Brain microvascular endothelial cell (primary cell): ENCODE results near the gene RFX4.

Source experiments
- DNase-seq: peaks from one replicate; pipeline ENCODE4 v3.0.0-alpha.2; 2020
- H3K27ac ChIP-seq: fragments of 250-450 bp; sonication (Bioruptor Pico); 2 replicates; pipeline ENCODE4 v1.5.1; 2020; ENCODE audit warnings: mild to moderate bottlenecking, moderate library complexity
- H3K27me3 ChIP-seq: fragments of 250-450 bp; sonication (Bioruptor Pico); replicated peaks from 2 replicates; pipeline ENCODE4 v1.5.1; 2020; ENCODE audit warnings: mild to moderate bottlenecking
- H3K36me3 ChIP-seq: fragments of 250-450 bp; sonication (Bioruptor Pico); replicated peaks from 2 replicates; pipeline ENCODE4 v1.5.1; 2020; ENCODE audit warnings: mild to moderate bottlenecking
- H3K4me3 ChIP-seq: 2 replicates; pipeline ENCODE4 v1.5.1; 2011; ENCODE audit warnings: low read depth, mild to moderate bottlenecking, control low read depth, low read length, moderate library complexity
- CTCF ChIP-seq: IDR thresholded peaks from 2 replicates; pipeline ENCODE4 v1.5.1; 2011; ENCODE audit warnings: low read depth, mild to moderate bottlenecking, moderate library complexity, low read length, control low read depth, inconsistent platforms; ENCODE audit errors: missing control alignments
- in situ Hi-C: cut with HindIII; loops from 2 replicates; pipeline ENCODE4 v1.10.0; 2017; ENCODE audit warnings: low sequenced_read_pairs, low pct_ligation_motif_present

The RFX4 gene

GRCh38 chr12:106729611-106730010 is 146.8 kb downstream of the RFX4 start:
- H3K36me3 ChIP-seq = no peaks in the 10 kb centered on the region
- H3K4me3 ChIP-seq = no peak overlapping the region
- no peaks in the 10 kb centered on the region for H3K27me3 ChIP-seq
- H3K27ac ChIP-seq = no peak overlapping the region
- in situ Hi-C loops = no loop called here
- TF ChIP-seq CTCF = no peak
- no peak for DNase-seq

- no peak for TF ChIP-seq CTCF
- in situ Hi-C loops = no loop called here
- no peaks in the 10 kb centered on the region for H3K36me3 ChIP-seq
- H3K27ac ChIP-seq = no peak overlapping the region
- no peaks in the 10 kb centered on the region for H3K27me3 ChIP-seq
- no peak for DNase-seq
- no peak overlapping the region for H3K4me3 ChIP-seq
Observed at GRCh38 chr12:106732890-106733289, 150.1 kb downstream of the RFX4 start.

- H3K36me3 ChIP-seq = no peaks in the 10 kb centered on the region
- H3K27ac ChIP-seq = no peak overlapping the region
- no peak for TF ChIP-seq CTCF
- no peak overlapping the region for H3K4me3 ChIP-seq
- no peaks in the 10 kb centered on the region for H3K27me3 ChIP-seq
- in situ Hi-C loops = no loop called here
- DNase-seq = no peak
Observed at GRCh38 chr12:106733660-106734059, 150.9 kb downstream of the RFX4 start.

- Histone ChIP-seq H3K27me3 (no peaks in the 10 kb centered on the region), H3K36me3 (no peaks in the 10 kb centered on the region), H3K4me3 (no peak overlapping the region), H3K27ac (no peak overlapping the region)
- DNase-seq = no peak
- in situ Hi-C loops = no loop called here
- TF ChIP-seq CTCF = no peak
Observed at GRCh38 chr12:106736051-106736957, 153.5 kb downstream of the RFX4 start.

- Histone ChIP-seq H3K4me3 (no peak overlapping the region), H3K36me3 (no peaks in the 10 kb centered on the region), H3K27ac (no peak overlapping the region), H3K27me3 (peaks cover 4% of the 10 kb centered on the region)
- no peak for DNase-seq
- TF ChIP-seq CTCF = no peak
- in situ Hi-C loops = no loop called here
Observed at GRCh38 chr12:106739318-106739717, 156.5 kb downstream of the RFX4 start.
